HepG2 (cell line): ENCODE results near the gene EPS8. TPM values are rescaled to one million over a fixed set of nuclear protein-coding genes. Genes with fewer than 3 reads are reported as not detected.
A peak's percentile ranks its signal among the peaks of the same experiment; 100 is the strongest.

ENCODE experiments used
- ATAC-seq: fragments of 200-7000 bp; cut with Tn5 transposase; 3 replicates; pipeline ENCODE4 v1.9.1; 2020; ENCODE audit warnings: mild to moderate bottlenecking, moderate library complexity
- BruUV-seq: library from RNA; stranded (reverse); fragments of 400-500 nt; replicated peaks from 2 replicates; lab custom pipeline; 2021; lab: Mats Ljungman, UMichigan
- CTCF ChIA-PET: fragments of 300-600 bp; formaldehyde crosslinking; extraction: SDS; loops from one replicate; lab custom pipeline; 2021; ENCODE audit warnings: low total read pairs, inconsistent platforms, low intra/inter-chr PET ratio; lab: Yijun Ruan, JAX
- POLR2A ChIA-PET: fragments of 350-600 bp; sonication (Branson Sonifier 250); formaldehyde crosslinking; loops from one replicate; lab custom pipeline; 2020; ENCODE audit warnings: antibody characterized with exemption, inconsistent platforms; lab: Yijun Ruan, JAX
- DNase-seq: peaks from one replicate; pipeline ENCODE4 v3.0.0-alpha.2; 2015; ENCODE audit warnings: low spot score
- FAIRE-seq: peaks from 3 replicates; lab custom pipeline; 2011; peaks lifted over from hg19 to GRCh38; lab: Jason Lieb, UNC
- H2AFZ ChIP-seq: one replicate; pipeline ENCODE4 v1.6.1; 2011; ENCODE audit warnings: low read length, inconsistent platforms
- H3K27ac ChIP-seq: fragments of 300-600 bp; 3 replicates; pipeline ENCODE4 v1.8.0; 2011; ENCODE audit warnings: mixed run types, mild to moderate bottlenecking, mixed read lengths, low read length, inconsistent platforms; ENCODE audit not compliant: insufficient read depth; ENCODE audit errors: extremely low read length
- H3K27me3 ChIP-seq, 2 experiments: fragments of 200-600 bp in 1 of 2; 2 replicates in 1 of 2; 3 replicates in 1 of 2; pipeline versions ENCODE4 v1.6.0 to v1.8.0; 2011; ENCODE audit warnings: low read length in 2 of 2, mild to moderate bottlenecking in 2 of 2, moderate library complexity in 2 of 2, inconsistent platforms in 1 of 2; ENCODE audit not compliant: insufficient read depth in 2 of 2, control insufficient read depth in 1 of 2
- H3K36me3 ChIP-seq, 2 experiments: fragments of 200-600 bp in 1 of 2; replicated peaks in 1 of 2; 2 replicates in 1 of 2; 3 replicates in 1 of 2; pipeline versions ENCODE4 v1.5.1 to v1.8.0; 2011; ENCODE audit warnings: low read length in 2 of 2, inconsistent platforms in 1 of 2; ENCODE audit not compliant: insufficient read depth in 2 of 2, control insufficient read depth in 1 of 2
- H3K4me1 ChIP-seq: 2 replicates; pipeline ENCODE4 v1.5.1; 2012; ENCODE audit warnings: low read length, inconsistent platforms; ENCODE audit not compliant: insufficient read depth
- H3K4me2 ChIP-seq: 2 replicates; pipeline ENCODE4 v1.6.0; 2011; ENCODE audit warnings: low read depth, low read length, inconsistent platforms
- H3K4me3 ChIP-seq, 3 experiments: fragments of 200-600 bp in 1 of 3; sonication (generic), shearing (Covaris generic) in 1 of 3; replicated peaks in 1 of 3; 2 replicates each; pipeline ENCODE4 v1.5.1; 2011 to 2016; ENCODE audit warnings: low read length in 3 of 3, inconsistent platforms in 2 of 3, low read depth in 2 of 3, mild to moderate bottlenecking in 2 of 3, control low read depth in 1 of 3, mixed read lengths in 1 of 3; ENCODE audit not compliant: insufficient read depth in 1 of 3
- H3K79me2 ChIP-seq: one replicate; pipeline ENCODE4 v1.6.1; 2011; ENCODE audit warnings: low read length, inconsistent platforms; ENCODE audit not compliant: insufficient read depth
- H3K9ac ChIP-seq: 2 replicates; pipeline ENCODE4 v1.6.0; 2011; ENCODE audit warnings: mild to moderate bottlenecking, low read depth, low read length, inconsistent platforms; ENCODE audit not compliant: insufficient read depth
- H3K9me3 ChIP-seq: 2 replicates; pipeline ENCODE4 v1.5.1; 2012; ENCODE audit warnings: mild to moderate bottlenecking, low read length
- H4K20me1 ChIP-seq: 2 replicates; pipeline ENCODE4 v1.6.0; 2011; ENCODE audit warnings: inconsistent platforms, mild to moderate bottlenecking, low read length, moderate library complexity; ENCODE audit not compliant: insufficient read depth
- ZNF121 ChIP-seq: sonication (generic); formaldehyde crosslinking; IDR thresholded peaks from 2 replicates; pipeline ENCODE4 v1.5.0; 2020; ENCODE audit warnings: mild to moderate bottlenecking, missing genetic modification reagents
- ZNF18 ChIP-seq: sonication (generic); formaldehyde crosslinking; IDR thresholded peaks from 2 replicates; pipeline ENCODE4 v1.8.0; 2022; ENCODE audit warnings: mild to moderate bottlenecking, missing genetic modification reagents; ENCODE audit not compliant: insufficient replicate concordance
- ZNF597 ChIP-seq: sonication (generic); formaldehyde crosslinking; IDR thresholded peaks from 2 replicates; pipeline ENCODE4 v1.5.0; 2020; ENCODE audit warnings: missing genetic modification reagents
- WGBS: methylation state at CpG from one replicate; pipeline ENCODE4 v1.1.6; 2017; ENCODE audit warnings: low lambda C conversion rate; 5-methylcytosine and 5-hydroxymethylcytosine counted together
- in situ Hi-C: cut with HindIII; loops from 2 replicates; pipeline ENCODE4 v1.10.0; 2017; ENCODE audit warnings: low pct_unique_long_range_greater_than_20kb; ENCODE audit not compliant: extremely low pct_ligation_motif_present
- intact Hi-C: fragments of 100-400 bp; cut with micrococcal nuclease; formaldehyde crosslinking; loops from one replicate; pipeline ENCODE4 v1.10.0; 2022; ENCODE audit not compliant: unreplicated experiment
- polyA plus RNA-seq, 8 experiments: library from polyadenylated mRNA; depleted of rRNA in 3 of 8; stranded (reverse) in 7 of 8; unstranded in 1 of 8; fragments of >200 nt; fragmentation: Illumina TruSeq in 4 of 8; extraction: Trizol in 4 of 8; gene quantifications; 2 replicates each; pipeline versions ENCODE4 v1.2.1 to v1.2.3, GENCODE V29; 2011 to 2016; ENCODE audit warnings: low read depth in 4 of 8, missing spikeins in 1 of 8, mixed read lengths in 1 of 8; ENCODE audit not compliant: insufficient read depth in 1 of 8
- total RNA-seq, 5 experiments: library from RNA; depleted of rRNA; stranded (reverse); fragments of >200 nt; fragmentation: Illumina TruSeq; extraction: Trizol; gene quantifications; 2 replicates each; pipeline ENCODE4 v1.2.3, GENCODE V29; 2016; ENCODE audit warnings: low read depth in 1 of 5

The EPS8 gene
- total and polyA plus RNA-seq, 2 of the 13 experiments (the other 11 are each of a cell fraction or from before 2014, with no cell fraction given): 37.1 to 43.4 TPM

GRCh38 chr12:15714256-15714655 lies 74.9 kb downstream of the EPS8 start:
- ChIA-PET POLR2A (interaction anchor here (1.1 to 2.4 kb wide), 3 partner anchors 16 to 75 kb away, joined by 3 to 14 read pairs (median 6); partner anchors contain the start of gene EPS8), CTCF (no interaction called here)
- in situ Hi-C loops: no loop called here
- ATAC-seq (no peak), FAIRE-seq (no peak), DNase-seq (no peak)
- no peak overlapping the region for H2AFZ ChIP-seq
- H3K9ac ChIP-seq: no peak overlapping the region
- peak; percentile 90 for TF ChIP-seq ZNF121 (CRISPR knock-in tag)
- TF ChIP-seq ZNF18 (CRISPR knock-in tag): no peak
- TF ChIP-seq ZNF597 (CRISPR knock-in tag): no peak
- intact Hi-C loops: loop anchor here (5.0 kb wide), 1 partner anchor 122 kb away; no protein-coding TSS in a partner anchor
- no peaks in the 10 kb centered on the region for H3K9me3 ChIP-seq
- no peak overlapping the region for H3K27ac ChIP-seq
- BruUV-seq: no TSS peak
- peaks cover 67% of the 10 kb centered on the region for H3K79me2 ChIP-seq
- no peak overlapping the region for H3K4me2 ChIP-seq
- H4K20me1 ChIP-seq: no peaks in the 10 kb centered on the region
- 90% methylated on average over 2 of the region's 2 CpGs for WGBS
- peaks cover 52% of the 10 kb centered on the region for H3K4me1 ChIP-seq
- no peaks in the 10 kb centered on the region for H3K27me3 ChIP-seq
- no peaks in the 10 kb centered on the region for H3K36me3 ChIP-seq
- no peak overlapping the region for H3K4me3 ChIP-seq
